H1 (cell line): ENCODE measurements around the gene CPTP. TPM values are rescaled to one million over a fixed set of nuclear protein-coding genes. Genes with fewer than 3 reads are reported as not detected.

Source experiments
- CTCF ChIA-PET: fragments of 300-600 bp; sonication (Branson Sonifier 250); formaldehyde crosslinking; loops from one replicate; lab custom pipeline; 2021; ENCODE audit not compliant: partially characterized antibody; lab: Charles Lee
- POLR2A ChIA-PET: fragments of 300-600 bp; sonication (Branson Sonifier 250); formaldehyde crosslinking; loops from one replicate; lab custom pipeline; 2021; ENCODE audit warnings: inconsistent platforms; ENCODE audit not compliant: partially characterized antibody; lab: Charles Lee
- DNase-seq, 2 experiments: peaks; one replicate each; pipeline versions ENCODE4 v3.0.0 to v3.0.0-alpha.2; 2010 to 2022; ENCODE audit warnings: low spot score in 2 of 2, low read depth in 1 of 2, mixed read lengths in 1 of 2
- FAIRE-seq: peaks from 2 replicates; lab custom pipeline; 2011; peaks lifted over from hg19 to GRCh38; lab: Jason Lieb, UNC
- H2AFZ ChIP-seq: 2 replicates; pipeline ENCODE4 v1.8.1; 2012; ENCODE audit warnings: low read length, inconsistent platforms
- H2AK5ac ChIP-seq: 2 replicates; pipeline ENCODE4 v1.6.1; 2013; ENCODE audit warnings: low read depth, low read length
- H2BK120ac ChIP-seq: replicated peaks from 2 replicates; pipeline ENCODE3; 2013; ENCODE audit warnings: low read depth, low read length, inconsistent platforms
- H2BK12ac ChIP-seq: 2 replicates; pipeline ENCODE4 v1.6.1; 2013; ENCODE audit warnings: low read depth, low read length
- H2BK15ac ChIP-seq: 2 replicates; pipeline ENCODE4 v1.6.1; 2013; ENCODE audit warnings: low read length
- H2BK20ac ChIP-seq: 2 replicates; pipeline ENCODE4 v1.6.1; 2013; ENCODE audit warnings: low read length
- H2BK5ac ChIP-seq: 2 replicates; pipeline ENCODE4 v1.6.1; 2013; ENCODE audit warnings: low read depth, low read length
- H3K14ac ChIP-seq: 2 replicates; pipeline ENCODE4 v1.6.1; 2013; ENCODE audit warnings: inconsistent platforms; ENCODE audit not compliant: insufficient read length
- H3K18ac ChIP-seq: 2 replicates; pipeline ENCODE4 v1.6.1; 2013; ENCODE audit warnings: low read length; ENCODE audit errors: extremely low read depth
- H3K23ac ChIP-seq: 2 replicates; pipeline ENCODE4 v1.6.1; 2013; ENCODE audit warnings: inconsistent platforms; ENCODE audit not compliant: insufficient read length
- H3K23me2 ChIP-seq: 2 replicates; pipeline ENCODE4 v1.6.1; 2013; ENCODE audit warnings: low read depth, low read length
- H3K27ac ChIP-seq: 2 replicates; pipeline ENCODE4 v1.6.1; 2011; ENCODE audit warnings: low read depth, low read length, inconsistent platforms
- H3K27me3 ChIP-seq, 4 experiments: replicated peaks in 1 of 4; 1 replicate in 1 of 4; 2 replicates in 3 of 4; pipeline versions ENCODE4 v1.6.1 to v1.8.1; 2011 to 2013; ENCODE audit warnings: low read length in 3 of 4, mild to moderate bottlenecking in 3 of 4, inconsistent platforms in 2 of 4, mixed read lengths in 2 of 4, moderate library complexity in 1 of 4; ENCODE audit not compliant: control insufficient read depth in 3 of 4, insufficient read depth in 3 of 4; ENCODE audit errors: extremely low read depth in 1 of 4
- H3K36me3 ChIP-seq, 4 experiments: 2 replicates each; pipeline versions ENCODE4 v1.6.1 to v1.8.1; 2011 to 2013; ENCODE audit warnings: mild to moderate bottlenecking in 4 of 4, low read length in 3 of 4, moderate library complexity in 2 of 4, control low read depth in 1 of 4, inconsistent platforms in 1 of 4; ENCODE audit not compliant: insufficient read depth in 4 of 4, control insufficient read depth in 2 of 4
- H3K4ac ChIP-seq: replicated peaks from 2 replicates; pipeline ENCODE3; 2013; ENCODE audit warnings: low read length, low read depth, mixed read lengths, inconsistent platforms; ENCODE audit not compliant: insufficient read length
- H3K4me1 ChIP-seq, 4 experiments: replicated peaks in 1 of 4; 1 replicate in 1 of 4; 2 replicates in 3 of 4; pipeline versions ENCODE4 v1.6.1 to v1.8.1; 2011 to 2013; ENCODE audit warnings: low read length in 3 of 4, inconsistent platforms in 2 of 4, mixed read lengths in 1 of 4; ENCODE audit not compliant: insufficient read depth in 4 of 4, control insufficient read depth in 3 of 4
- H3K4me2 ChIP-seq, 2 experiments: 2 replicates each; pipeline versions ENCODE4 v1.6.1 to v1.8.1; 2011 to 2013; ENCODE audit warnings: low read depth in 2 of 2, low read length in 2 of 2, control low read depth in 1 of 2, inconsistent platforms in 1 of 2, mild to moderate bottlenecking in 1 of 2; ENCODE audit not compliant: insufficient read depth in 1 of 2
- H3K4me3 ChIP-seq, 4 experiments: fragments of 200-600, 300-600 bp in 1 of 4; sonication (generic), shearing (Covaris generic), sonication (Bioruptor Twin) in 1 of 4; 2 replicates each; pipeline versions ENCODE4 v1.5.1 to v1.8.1; 2011 to 2016; ENCODE audit warnings: low read length in 4 of 4, low read depth in 3 of 4, control low read depth in 2 of 4, inconsistent platforms in 2 of 4, mild to moderate bottlenecking in 2 of 4, mixed read lengths in 1 of 4, moderate library complexity in 1 of 4; ENCODE audit not compliant: insufficient read depth in 2 of 4; ENCODE audit errors: extremely low read depth in 1 of 4
- H3K56ac ChIP-seq: replicated peaks from 2 replicates; pipeline ENCODE3; 2013; ENCODE audit warnings: low read depth, mild to moderate bottlenecking, mixed read lengths, low read length, inconsistent platforms; ENCODE audit not compliant: insufficient read length
- H3K79me1 ChIP-seq: 2 replicates; pipeline ENCODE4 v1.6.1; 2013; ENCODE audit warnings: low read depth, low read length, control low read depth
- H3K79me2 ChIP-seq, 2 experiments: 2 replicates each; pipeline versions ENCODE4 v1.6.1 to v1.8.1; 2012 to 2013; ENCODE audit warnings: low read length in 2 of 2, mild to moderate bottlenecking in 2 of 2, inconsistent platforms in 1 of 2; ENCODE audit not compliant: insufficient read depth in 2 of 2, control insufficient read depth in 1 of 2
- H3K9ac ChIP-seq, 4 experiments: replicated peaks in 1 of 4; 1 replicate in 1 of 4; 2 replicates in 3 of 4; pipeline versions ENCODE4 v1.6.1 to v1.8.1; 2011 to 2013; ENCODE audit warnings: low read depth in 3 of 4, low read length in 3 of 4, control low read depth in 2 of 4, mild to moderate bottlenecking in 2 of 4, moderate library complexity in 2 of 4, inconsistent platforms in 1 of 4; ENCODE audit errors: extremely low read depth in 1 of 4
- H3K9me3 ChIP-seq, 2 experiments: 2 replicates each; pipeline versions ENCODE4 v1.6.1 to v1.8.1; 2012 to 2013; ENCODE audit warnings: mild to moderate bottlenecking in 2 of 2, moderate library complexity in 2 of 2, control low read depth in 1 of 2, inconsistent platforms in 1 of 2, low read depth in 1 of 2, low read length in 1 of 2, mixed read lengths in 1 of 2; ENCODE audit not compliant: insufficient read depth in 2 of 2
- H4K20me1 ChIP-seq, 2 experiments: replicated peaks in 1 of 2; 2 replicates each; pipeline versions ENCODE3 to v1.8.1; 2011 to 2013; ENCODE audit warnings: inconsistent platforms in 2 of 2, low read length in 2 of 2, mild to moderate bottlenecking in 1 of 2; ENCODE audit not compliant: insufficient read depth in 2 of 2, control insufficient read depth in 1 of 2
- H4K5ac ChIP-seq: 2 replicates; pipeline ENCODE4 v1.6.1; 2013; ENCODE audit warnings: low read length, low read depth, mixed read lengths, inconsistent platforms; ENCODE audit not compliant: insufficient read length
- H4K8ac ChIP-seq: 2 replicates; pipeline ENCODE4 v1.8.0; 2013; ENCODE audit warnings: mild to moderate bottlenecking, moderate library complexity, low read length, inconsistent platforms; ENCODE audit not compliant: insufficient read depth; ENCODE audit errors: extremely low read depth
- H4K91ac ChIP-seq: replicated peaks from 2 replicates; pipeline ENCODE3; 2013; ENCODE audit warnings: low read length, mixed read lengths, inconsistent platforms; ENCODE audit not compliant: insufficient read length
- ASH2L ChIP-seq: fragments of 200-600, 300-600 bp; sonication (generic); IDR thresholded peaks from one replicate; pipeline ENCODE4 v1.7.1; 2017; ENCODE audit warnings: low read length
- BRCA1 ChIP-seq: IDR thresholded peaks from 2 replicates; pipeline ENCODE4 v1.6.1; 2012; ENCODE audit warnings: low read depth, low read length, improper control_type of control experiment
- HDAC2 ChIP-seq, 2 experiments: fragments of 300-600 bp in 1 of 2; sonication (generic) in 1 of 2; IDR thresholded peaks; 2 replicates each; pipeline ENCODE4 v1.6.1; 2011 to 2012; ENCODE audit warnings: low read depth in 2 of 2, low read length in 2 of 2, mild to moderate bottlenecking in 2 of 2, moderate library complexity in 2 of 2, borderline replicate concordance in 1 of 2, inconsistent platforms in 1 of 2
- NANOG ChIP-seq: IDR thresholded peaks from 2 replicates; pipeline ENCODE4 v1.6.1; 2011; ENCODE audit warnings: low read length, low read depth, mild to moderate bottlenecking, inconsistent platforms; ENCODE audit not compliant: insufficient read depth, poor library complexity, severe bottlenecking
- POLR2A ChIP-seq, 2 experiments: IDR thresholded peaks; 1 replicate in 1 of 2; 2 replicates in 1 of 2; pipeline ENCODE4 v1.6.1; 2011; ENCODE audit warnings: low read depth in 2 of 2, low read length in 2 of 2, mild to moderate bottlenecking in 2 of 2; ENCODE audit errors: control extremely low read depth in 1 of 2
- POLR2AphosphoS5 ChIP-seq: IDR thresholded peaks from 2 replicates; pipeline ENCODE4 v1.6.1; 2011; ENCODE audit warnings: low read depth, low read length
- RNF2 ChIP-seq: fragments of 200-900, 300-1000 bp; sonication (generic); IDR thresholded peaks from 2 replicates; pipeline ENCODE4 v1.7.1; 2016; ENCODE audit warnings: borderline replicate concordance, low read depth, mild to moderate bottlenecking, antibody characterized with exemption, low read length; ENCODE audit not compliant: poor library complexity, severe bottlenecking; ENCODE audit errors: missing control alignments
- TAF7 ChIP-seq: optimal IDR thresholded peaks from 2 replicates; pipeline ENCODE3; 2011; ENCODE audit warnings: low read depth, mild to moderate bottlenecking, inconsistent platforms, low read length, moderate library complexity, borderline replicate concordance
- WGBS, 2 experiments: shearing (Covaris generic) in 1 of 2; methylation state at CpG; one replicate each; pipeline versions ENCODE4 v1.1.6 to v1.1.7; 2013 to 2015; ENCODE audit warnings: low lambda C conversion rate in 2 of 2, mixed read lengths in 2 of 2, inconsistent platforms in 1 of 2, low coverage in 1 of 2, missing lambda C conversion rate in 1 of 2; ENCODE audit not compliant: insufficient replicate concordance in 2 of 2, insufficient coverage in 1 of 2, insufficient read length in 1 of 2; ENCODE audit errors: extremely low coverage in 1 of 2, missing lambda C conversion rate in 1 of 2; 5-methylcytosine and 5-hydroxymethylcytosine counted together
- polyA plus RNA-seq, 7 experiments: library from polyadenylated mRNA; depleted of rRNA in 3 of 7; stranded (reverse) in 5 of 7; unstranded in 2 of 7; fragments of >200 nt in 5 of 7; fragments of 200-250 nt in 2 of 7; gene quantifications; 1 replicate in 5 of 7; 2 replicates in 1 of 7; 4 replicates in 1 of 7; pipeline versions ENCODE4 v1.2.1 to v1.2.3, GENCODE V29; 2011 to 2013; ENCODE audit warnings: missing spikeins in 2 of 7, mixed read lengths in 2 of 7
- total RNA-seq: library from RNA; stranded (reverse); fragmentation: NEBNext Ultra II Directional; extraction: Animal tissue kit (Norgen Biotek cat#: 25700); gene quantifications from 2 replicates; pipeline ENCODE4 v1.2.1, GENCODE V29; 2021
- TF ChIP-seq, protein P1 (sequence below): IDR thresholded peaks from 2 replicates; pipeline ENCODE4 v1.6.1; 2012; ENCODE audit warnings: low read length, inconsistent platforms
- TF ChIP-seq, protein P2 (sequence below): IDR thresholded peaks from 2 replicates; pipeline ENCODE4 v1.6.1; 2012; ENCODE audit warnings: inconsistent platforms

The CPTP gene
- total and polyA plus RNA-seq, 2 of the 8 experiments (the other 6 are each of a cell fraction or from before 2014, with no cell fraction given) = 8.1 to 10.6 TPM

GRCh38 chr1:1341549-1342021 lies 17.0 kb downstream of the CPTP start:
- no peak overlapping the region for H2AK5ac ChIP-seq
- peaks cover 21 to 45% of the 10 kb centered on the region in 2 experiments for H4K20me1 ChIP-seq
- no peak overlapping the region for H3K56ac ChIP-seq
- H3K27ac ChIP-seq = no peak overlapping the region
- no peak overlapping the region for H3K18ac ChIP-seq
- H3K27me3 ChIP-seq = no peaks in the 10 kb centered on the region; a peak in 1 of 7 replicates
- peaks cover 0 to 5% of the 10 kb centered on the region in 2 experiments; a peak in 1 of 4 replicates for H3K9me3 ChIP-seq
- H3K79me2 ChIP-seq = peaks cover 0 to 12% of the 10 kb centered on the region in 2 experiments; a peak in 1 of 4 replicates
- peak overlapping the region; percentile 16 for H3K14ac ChIP-seq
- no peak overlapping the region for H4K91ac ChIP-seq
- H2AFZ ChIP-seq = no peak overlapping the region
- no peak overlapping the region for H4K8ac ChIP-seq
- peaks cover 2 to 36% (median 15%) of the 10 kb centered on the region in 4 experiments; a peak in 7 of 8 replicates for H3K36me3 ChIP-seq
- H3K23ac ChIP-seq = no peak overlapping the region
- H3K9ac ChIP-seq = no peak overlapping the region
- H3K4ac ChIP-seq = no peak overlapping the region
- H3K4me2 ChIP-seq = no peak overlapping the region
- POLR2A ChIA-PET = interaction anchor here (0.8 to 1.3 kb wide), 4 partner anchors 12 to 33 kb away, joined by 3 to 4 read pairs (median 3); partner anchors contain the start of gene AURKAIP1
- H2BK5ac ChIP-seq = no peak overlapping the region; the same call in 1 of the 2 replicates
- no peak overlapping the region for H2BK20ac ChIP-seq
- FAIRE-seq = no peak
- H4K5ac ChIP-seq = no peak overlapping the region
- WGBS, 2 experiments = 98% methylated on average over 17 of the region's 17 CpGs; no CpG with 5 or more reads in 1 of the 2 experiments
- H3K79me1 ChIP-seq = peaks cover 20% of the 10 kb centered on the region
- H2BK120ac ChIP-seq = no peak overlapping the region
- DNase-seq = no peak
- H2BK12ac ChIP-seq = no peak overlapping the region
- peaks cover 0 to 2% (median 0%) of the 10 kb centered on the region in 4 experiments; a peak in 3 of 7 replicates for H3K4me1 ChIP-seq
- H2BK15ac ChIP-seq = no peak overlapping the region
- peaks cover 1% of the 10 kb centered on the region; the same call in 1 of the 2 replicates for H3K23me2 ChIP-seq
- no peak overlapping the region for H3K4me3 ChIP-seq
- CTCF ChIA-PET = interaction anchor here (0.8 to 1.5 kb wide), 4 partner anchors 24 to 50 kb away, joined by 3 to 5 read pairs (median 4); partner anchors contain the start of gene AURKAIP1
- no peak for TF ChIP-seq POLR2AphosphoS5
- no peak for TF ChIP-seq RNF2
- TF ChIP-seq, protein P1, sequence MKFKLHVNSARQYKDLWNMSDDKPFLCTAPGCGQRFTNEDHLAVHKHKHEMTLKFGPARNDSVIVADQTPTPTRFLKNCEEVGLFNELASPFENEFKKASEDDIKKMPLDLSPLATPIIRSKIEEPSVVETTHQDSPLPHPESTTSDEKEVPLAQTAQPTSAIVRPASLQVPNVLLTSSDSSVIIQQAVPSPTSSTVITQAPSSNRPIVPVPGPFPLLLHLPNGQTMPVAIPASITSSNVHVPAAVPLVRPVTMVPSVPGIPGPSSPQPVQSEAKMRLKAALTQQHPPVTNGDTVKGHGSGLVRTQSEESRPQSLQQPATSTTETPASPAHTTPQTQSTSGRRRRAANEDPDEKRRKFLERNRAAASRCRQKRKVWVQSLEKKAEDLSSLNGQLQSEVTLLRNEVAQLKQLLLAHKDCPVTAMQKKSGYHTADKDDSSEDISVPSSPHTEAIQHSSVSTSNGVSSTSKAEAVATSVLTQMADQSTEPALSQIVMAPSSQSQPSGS = no peak
- TF ChIP-seq BRCA1 = no peak
- TF ChIP-seq NANOG = no peak
- TF ChIP-seq ASH2L = no peak
- TF ChIP-seq HDAC2 (IDR thresholded peaks at IDR 0.05; ENCODE audit: borderline replicate concordance in 1 of 2, low read depth in 2 of 2, low read length in 2 of 2) = no peak
- TF ChIP-seq, protein P2, sequence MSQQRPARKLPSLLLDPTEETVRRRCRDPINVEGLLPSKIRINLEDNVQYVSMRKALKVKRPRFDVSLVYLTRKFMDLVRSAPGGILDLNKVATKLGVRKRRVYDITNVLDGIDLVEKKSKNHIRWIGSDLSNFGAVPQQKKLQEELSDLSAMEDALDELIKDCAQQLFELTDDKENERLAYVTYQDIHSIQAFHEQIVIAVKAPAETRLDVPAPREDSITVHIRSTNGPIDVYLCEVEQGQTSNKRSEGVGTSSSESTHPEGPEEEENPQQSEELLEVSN = no peak
- no peak for TF ChIP-seq POLR2A (IDR thresholded peaks at IDR 0.05; ENCODE audit: control extremely low read depth in 1 of 2, low read depth in 2 of 2, low read length in 2 of 2)
- TF ChIP-seq TAF7 = no peak
